Chondrocyte (in vitro differentiated cells): ENCODE results near the gene SMOC2. TPM values are rescaled to one million over a fixed set of nuclear protein-coding genes. Genes with fewer than 3 reads are reported as not detected.

Experiments used
- DNase-seq: peaks from one replicate; pipeline ENCODE4 v3.0.0; 2021; ENCODE audit warnings: mixed read lengths, low spot score
- H3K27ac Mint-ChIP-seq: one replicate; pipeline ENCODE4 v1.8.0; 2021; ENCODE audit warnings: mild to moderate bottlenecking, moderate library complexity, mixed read lengths; ENCODE audit not compliant: unreplicated experiment
- H3K27me3 Mint-ChIP-seq: 2 replicates; pipeline ENCODE4 v1.8.0; 2021; ENCODE audit warnings: low read depth, mixed read lengths
- H3K36me3 Mint-ChIP-seq: 2 replicates; pipeline ENCODE4 v1.8.0; 2021; ENCODE audit warnings: low read depth, mixed read lengths
- H3K4me1 Mint-ChIP-seq: 2 replicates; pipeline ENCODE4 v1.8.0; 2021; ENCODE audit warnings: low read depth, mild to moderate bottlenecking, mixed read lengths
- H3K4me3 Mint-ChIP-seq: one replicate; pipeline ENCODE4 v1.8.0; 2021; ENCODE audit warnings: mild to moderate bottlenecking, moderate library complexity, mixed read lengths; ENCODE audit not compliant: unreplicated experiment
- H3K9me3 Mint-ChIP-seq: 2 replicates; pipeline ENCODE4 v1.8.0; 2021; ENCODE audit warnings: low read depth, mixed read lengths
- total RNA-seq: library from RNA; stranded (reverse); gene quantifications from 3 replicates; pipeline ENCODE4 v1.2.1, GENCODE V29; 2021
- TF ChIP-seq, protein P1 (sequence below): fragments of 200-600 bp; sonication (generic); IDR thresholded peaks from 2 replicates; pipeline ENCODE4 v1.5.0; 2021; ENCODE audit warnings: antibody characterized with exemption, mild to moderate bottlenecking, moderate library complexity

Gene SMOC2
- total RNA-seq, 1 donor from 2014 or later, result 148 TPM

- Mint-ChIP-seq H3K4me3 (peak overlapping the region; percentile 26), H3K9me3 (no peaks in the 10 kb centered on the region), H3K27ac (peak overlapping the region; percentile 88), H3K27me3 (no peaks in the 10 kb centered on the region), H3K4me1 (peaks cover 73% of the 10 kb centered on the region), H3K36me3 (peaks cover 5% of the 10 kb centered on the region)
- no peak for DNase-seq
- TF ChIP-seq, protein P1, sequence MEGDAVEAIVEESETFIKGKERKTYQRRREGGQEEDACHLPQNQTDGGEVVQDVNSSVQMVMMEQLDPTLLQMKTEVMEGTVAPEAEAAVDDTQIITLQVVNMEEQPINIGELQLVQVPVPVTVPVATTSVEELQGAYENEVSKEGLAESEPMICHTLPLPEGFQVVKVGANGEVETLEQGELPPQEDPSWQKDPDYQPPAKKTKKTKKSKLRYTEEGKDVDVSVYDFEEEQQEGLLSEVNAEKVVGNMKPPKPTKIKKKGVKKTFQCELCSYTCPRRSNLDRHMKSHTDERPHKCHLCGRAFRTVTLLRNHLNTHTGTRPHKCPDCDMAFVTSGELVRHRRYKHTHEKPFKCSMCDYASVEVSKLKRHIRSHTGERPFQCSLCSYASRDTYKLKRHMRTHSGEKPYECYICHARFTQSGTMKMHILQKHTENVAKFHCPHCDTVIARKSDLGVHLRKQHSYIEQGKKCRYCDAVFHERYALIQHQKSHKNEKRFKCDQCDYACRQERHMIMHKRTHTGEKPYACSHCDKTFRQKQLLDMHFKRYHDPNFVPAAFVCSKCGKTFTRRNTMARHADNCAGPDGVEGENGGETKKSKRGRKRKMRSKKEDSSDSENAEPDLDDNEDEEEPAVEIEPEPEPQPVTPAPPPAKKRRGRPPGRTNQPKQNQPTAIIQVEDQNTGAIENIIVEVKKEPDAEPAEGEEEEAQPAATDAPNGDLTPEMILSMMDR, result no peak
Observed at GRCh38 chr6:168541307-168541706, 100.3 kb downstream of the SMOC2 start.

- no peak for DNase-seq
- peaks cover 75% of the 10 kb centered on the region for H3K4me1 Mint-ChIP-seq
Observed at GRCh38 chr6:168542301-168542700, 101.3 kb downstream of the SMOC2 start.

DNA sequence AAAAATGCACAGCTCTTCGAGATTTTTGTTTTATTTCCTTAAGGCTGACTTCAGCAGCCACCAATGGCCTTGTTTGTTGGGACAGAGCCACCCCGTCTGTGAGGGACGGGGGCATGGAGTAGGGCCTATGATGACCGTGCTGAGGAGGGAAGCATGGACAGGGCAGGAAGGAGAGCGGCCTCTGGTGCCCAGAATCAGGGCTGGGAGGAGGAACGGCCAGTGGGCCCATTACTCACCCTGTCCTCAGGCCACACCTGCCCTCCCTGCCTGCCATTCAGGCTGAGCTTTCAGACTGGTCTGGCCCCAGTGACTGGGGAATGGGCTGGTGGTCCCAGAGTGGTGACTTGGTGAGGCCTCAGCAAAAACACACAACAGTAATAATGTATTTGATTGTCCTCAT, 104.4 kb downstream of the SMOC2 start:
- Mint-ChIP-seq H3K36me3 (peaks cover 8% of the 10 kb centered on the region), H3K4me3 (no peak overlapping the region), H3K27me3 (no peaks in the 10 kb centered on the region), H3K27ac (peak overlapping the region; percentile 86), H3K4me1 (peaks cover 62% of the 10 kb centered on the region), H3K9me3 (no peaks in the 10 kb centered on the region)
- TF ChIP-seq, protein P1, result peak; percentile 15
- DNase-seq, result no peak

More at GRCh38 chr6:168542301-168542700, 101.3 kb downstream of the SMOC2 start:
- Mint-ChIP-seq H3K27me3 (no peaks in the 10 kb centered on the region), H3K4me3 (no peak overlapping the region), H3K27ac (peak overlapping the region; percentile 88), H3K9me3 (no peaks in the 10 kb centered on the region), H3K36me3 (peaks cover 6% of the 10 kb centered on the region)
- TF ChIP-seq, protein P1, result no peak

GRCh38 chr6:168546151-168546550, 105.2 kb downstream of the SMOC2 start:
- no peak for DNase-seq
- Mint-ChIP-seq H3K9me3 (no peaks in the 10 kb centered on the region), H3K4me3 (no peak overlapping the region)

GRCh38 chr6:168546730-168547129, 105.7 kb downstream of the SMOC2 start:
- TF ChIP-seq, protein P1, result no peak
- H3K36me3 Mint-ChIP-seq, result peaks cover 8% of the 10 kb centered on the region
- H3K27ac Mint-ChIP-seq, result peak overlapping the region; percentile 86
- no peaks in the 10 kb centered on the region for H3K27me3 Mint-ChIP-seq
- no peak for DNase-seq
- no peak overlapping the region for H3K4me3 Mint-ChIP-seq
- H3K9me3 Mint-ChIP-seq, result no peaks in the 10 kb centered on the region
- peaks cover 48% of the 10 kb centered on the region for H3K4me1 Mint-ChIP-seq

More at GRCh38 chr6:168546151-168546550, 105.2 kb downstream of the SMOC2 start:
- Mint-ChIP-seq H3K27me3 (no peaks in the 10 kb centered on the region), H3K4me1 (peaks cover 54% of the 10 kb centered on the region), H3K36me3 (peaks cover 8% of the 10 kb centered on the region), H3K27ac (peak overlapping the region; percentile 86)
- TF ChIP-seq, protein P1, result no peak
